Measurements from ENCODE around the gene HSPA6. TPM values are rescaled to one million over a fixed set of nuclear protein-coding genes. Genes with fewer than 3 reads are reported as not detected.
"Not testable (repeated sequence)": the region's sequence is repeated elsewhere in the genome, so short reads cannot be mapped to it uniquely, and the experiment has no call there.

Gene HSPA6
- 0.13 and 0.95 TPM in 2 replicates for total RNA-seq

GRCh38 chr1:161523817-161524741 lies at the start of gene HSPA6:
HSPA6 (plus strand) TSS chr1:161524540; CDS start chr1:161524659, 119 bp downstream.
- not testable (repeated sequence) for DNase-seq (ENCODE audit: low read depth, low spot score)

- not testable (repeated sequence) for DNase-seq (ENCODE audit: low read depth, low spot score)
Observed at GRCh38 chr1:161477711-161478110, 46.6 kb upstream of the HSPA6 start.

- no peak for DNase-seq (ENCODE audit: low read depth, low spot score)
Observed at GRCh38 chr1:161478985-161479384, 45.4 kb upstream of the HSPA6 start.

GRCh38 chr1:161480381-161481035 lies 43.8 kb upstream of the HSPA6 start:
- no peak for DNase-seq (ENCODE audit: low read depth, low spot score)

- no peak for DNase-seq (ENCODE audit: low read depth, low spot score)
Observed at GRCh38 chr1:161481624-161482392, 42.5 kb upstream of the HSPA6 start.

GRCh38 chr1:161482610-161483009 lies 41.7 kb upstream of the HSPA6 start:
- DNase-seq (ENCODE audit: low read depth, low spot score), result no peak

GRCh38 chr1:161483361-161483760 lies 41.0 kb upstream of the HSPA6 start:
- DNase-seq (ENCODE audit: low read depth, low spot score), result no peak

GRCh38 chr1:161484613-161485012 lies 39.7 kb upstream of the HSPA6 start:
- DNase-seq (ENCODE audit: low read depth, low spot score), result no peak

GRCh38 chr1:161486806-161487741 lies 37.3 kb upstream of the HSPA6 start:
- peak; percentile 17 for DNase-seq (ENCODE audit: low read depth, low spot score)

GRCh38 chr1:161491472-161491871 lies 32.9 kb upstream of the HSPA6 start:
- no peak for DNase-seq (ENCODE audit: low read depth, low spot score)

- DNase-seq (ENCODE audit: low read depth, low spot score), result no peak
Observed at GRCh38 chr1:161492827-161493226, 31.5 kb upstream of the HSPA6 start.

- no peak for DNase-seq (ENCODE audit: low read depth, low spot score)
Observed at GRCh38 chr1:161494091-161494735, 30.1 kb upstream of the HSPA6 start.

- DNase-seq (ENCODE audit: low read depth, low spot score), result no peak
Observed at GRCh38 chr1:161495490-161495889, 28.9 kb upstream of the HSPA6 start.

GRCh38 chr1:161497961-161498360 lies 26.4 kb upstream of the HSPA6 start:
- DNase-seq (ENCODE audit: low read depth, low spot score), result no peak

- no peak for DNase-seq (ENCODE audit: low read depth, low spot score)
Observed at GRCh38 chr1:161498646-161499045, 25.7 kb upstream of the HSPA6 start.

- DNase-seq (ENCODE audit: low read depth, low spot score), result no peak
Observed at GRCh38 chr1:161499099-161500039, 25.0 kb upstream of the HSPA6 start.

GRCh38 chr1:161501234-161501633 lies 23.1 kb upstream of the HSPA6 start:
- DNase-seq (ENCODE audit: low read depth, low spot score), result no peak

GRCh38 chr1:161502181-161502580 lies 22.2 kb upstream of the HSPA6 start:
- no peak for DNase-seq (ENCODE audit: low read depth, low spot score)
